ENCODE measurements around the gene SUSD5.

SUSD5 gene
- 0 to 0.67 reads per million in 2 donors for total RNA-seq

GRCh38 chr3:33218446-33219174 lies at the start of gene SUSD5:
TSS of gene SUSD5 (minus strand) at chr3:33218810. CDS start at chr3:33218797, 13 bp downstream.
- peak in 1 of 5 experiments; percentile 12 for DNase-seq

DNA sequence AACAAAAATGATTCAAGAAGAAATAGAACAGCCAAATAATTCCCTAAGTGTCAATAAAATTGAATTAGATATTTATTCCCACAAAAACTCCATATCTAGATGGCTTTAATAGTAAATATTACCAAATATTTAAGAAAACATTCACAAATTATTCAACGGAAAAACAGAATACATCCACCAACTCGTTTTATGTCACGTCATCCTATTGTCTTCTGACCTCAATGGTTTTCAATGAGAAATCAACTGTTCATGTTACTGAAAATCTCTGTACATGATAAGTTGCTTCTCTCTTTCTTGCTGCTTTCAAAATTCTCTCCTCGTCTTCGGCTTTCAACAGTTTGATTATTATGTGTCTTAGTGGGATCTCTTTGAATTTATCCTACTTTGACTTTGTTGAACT lies 41.5 kb upstream of the SUSD5 start:
- no peak for DNase-seq

DNA sequence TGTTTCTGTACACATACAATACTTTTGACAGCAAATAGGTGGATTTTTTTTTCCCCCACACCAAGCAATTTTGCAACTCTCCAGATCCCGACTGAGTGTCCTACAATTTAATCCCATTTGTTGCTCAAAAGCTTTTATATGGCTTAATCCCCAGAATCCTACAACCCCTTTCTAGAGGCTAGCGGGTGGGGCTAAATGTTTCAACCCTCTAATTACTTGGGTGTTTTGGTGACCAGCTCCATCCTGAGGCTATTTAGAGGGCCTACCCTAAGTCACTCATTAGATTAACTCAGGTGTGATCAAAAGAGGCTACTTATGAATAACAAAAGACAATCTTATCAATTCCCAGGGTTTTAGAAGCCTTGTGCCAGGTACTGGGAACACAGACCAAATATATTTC lies 37.6 kb upstream of the SUSD5 start:
- DNase-seq: no peak

DNA sequence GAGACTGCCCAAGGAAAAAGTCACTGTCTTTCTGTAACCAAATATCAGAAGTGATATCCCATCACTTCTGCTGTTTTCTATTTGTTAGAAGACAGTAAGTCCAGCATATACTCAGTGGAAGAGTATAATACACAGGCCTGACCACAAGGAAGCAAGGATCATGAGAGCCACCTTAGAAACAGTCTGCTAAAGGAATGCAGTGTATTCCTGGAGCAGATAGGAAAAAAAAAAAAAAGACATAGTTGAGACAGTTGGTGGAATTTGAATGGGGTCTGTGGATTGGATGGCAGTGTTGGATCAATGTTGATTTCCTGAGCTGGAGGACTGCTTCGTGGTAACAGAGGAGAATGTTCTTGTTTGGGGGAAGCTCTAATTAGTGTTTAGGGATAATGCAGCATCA lies 32.1 kb upstream of the SUSD5 start:
- DNase-seq: no peak

DNA sequence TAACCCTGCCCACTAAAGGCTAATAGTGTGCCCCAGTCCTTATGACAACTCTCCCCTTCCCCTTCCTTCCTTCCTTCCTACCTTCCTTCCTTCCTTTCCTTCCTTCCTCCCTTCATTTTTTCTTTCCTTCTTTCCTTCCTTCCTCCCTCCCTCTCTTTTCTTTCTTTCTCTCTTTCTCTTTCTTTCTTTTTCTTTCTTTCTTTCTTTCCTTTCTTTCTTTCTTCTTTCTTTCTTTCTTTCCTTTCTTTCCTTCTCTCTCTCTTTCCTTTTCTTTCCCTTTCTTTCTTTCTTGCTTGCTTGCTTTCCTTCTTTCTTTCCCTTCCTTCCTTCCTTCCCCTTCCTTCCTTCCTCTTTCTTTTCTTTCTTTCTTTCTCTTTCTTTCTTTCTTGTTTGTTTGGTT lies 28.2 kb upstream of the SUSD5 start:
- no peak for DNase-seq

DNA sequence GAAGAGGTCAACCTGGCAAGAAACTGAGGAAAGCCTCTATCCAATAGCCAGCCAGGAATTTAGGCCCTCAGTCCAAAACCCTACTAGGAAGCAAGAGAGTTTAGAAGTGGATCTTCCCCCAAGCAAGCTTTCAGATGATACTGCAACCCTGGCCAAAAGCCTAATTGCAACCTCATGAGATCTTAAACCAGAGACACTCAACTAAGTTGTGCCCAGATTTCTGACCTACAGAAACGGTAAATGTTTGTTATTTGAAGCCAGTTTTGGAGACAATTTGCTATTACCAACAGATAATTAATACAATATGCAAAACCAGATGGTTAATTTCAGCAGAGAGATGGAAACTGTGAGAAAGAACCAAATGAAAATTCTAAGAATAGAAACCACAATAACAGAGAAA lies 21.7 kb upstream of the SUSD5 start:
- DNase-seq: no peak

DNA sequence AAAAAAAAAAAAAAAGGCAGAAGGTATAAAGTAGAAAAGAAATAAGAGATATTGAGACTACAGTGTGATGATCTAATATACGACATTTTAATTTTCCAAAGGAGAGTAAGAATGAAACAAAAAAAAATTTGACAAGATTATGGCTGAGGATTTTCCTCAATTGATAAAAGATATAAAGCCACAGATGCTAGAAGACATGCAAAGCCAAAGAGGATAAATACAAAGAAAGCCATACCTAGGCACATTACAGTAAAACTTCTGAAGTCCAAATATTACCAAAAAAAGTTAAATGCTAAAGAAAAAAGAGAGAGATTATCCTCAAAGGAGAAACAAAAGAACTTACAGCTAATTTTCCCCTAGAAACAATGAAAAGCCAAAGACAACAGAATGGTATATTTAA lies 20.3 kb upstream of the SUSD5 start:
- no peak for DNase-seq

GRCh38 chr3:33237439-33237838 lies 18.8 kb upstream of the SUSD5 start:
- no peak for DNase-seq

DNA sequence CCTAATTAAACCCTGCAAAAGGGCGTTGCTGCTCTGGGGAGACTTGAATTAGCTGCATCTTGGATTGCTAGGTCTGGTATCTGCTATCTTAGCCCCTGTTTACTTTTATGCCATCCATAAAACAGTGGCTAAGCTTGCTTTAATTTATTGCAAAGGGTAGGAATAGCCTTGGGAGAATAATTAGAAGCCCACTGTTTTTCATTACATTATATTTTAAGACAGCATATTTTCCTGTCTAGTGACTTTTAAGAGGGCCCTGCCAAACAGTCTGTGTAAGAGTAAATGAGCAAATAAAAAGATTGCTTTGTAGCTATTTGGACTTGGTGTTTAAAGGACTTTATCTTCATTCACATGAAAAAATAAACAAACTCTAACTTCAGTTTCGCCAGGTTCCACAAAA lies 17.4 kb upstream of the SUSD5 start:
- DNase-seq: no peak

- no peak for DNase-seq
Measured at GRCh38 chr3:33233884-33234283, 15.3 kb upstream of the SUSD5 start.

DNA sequence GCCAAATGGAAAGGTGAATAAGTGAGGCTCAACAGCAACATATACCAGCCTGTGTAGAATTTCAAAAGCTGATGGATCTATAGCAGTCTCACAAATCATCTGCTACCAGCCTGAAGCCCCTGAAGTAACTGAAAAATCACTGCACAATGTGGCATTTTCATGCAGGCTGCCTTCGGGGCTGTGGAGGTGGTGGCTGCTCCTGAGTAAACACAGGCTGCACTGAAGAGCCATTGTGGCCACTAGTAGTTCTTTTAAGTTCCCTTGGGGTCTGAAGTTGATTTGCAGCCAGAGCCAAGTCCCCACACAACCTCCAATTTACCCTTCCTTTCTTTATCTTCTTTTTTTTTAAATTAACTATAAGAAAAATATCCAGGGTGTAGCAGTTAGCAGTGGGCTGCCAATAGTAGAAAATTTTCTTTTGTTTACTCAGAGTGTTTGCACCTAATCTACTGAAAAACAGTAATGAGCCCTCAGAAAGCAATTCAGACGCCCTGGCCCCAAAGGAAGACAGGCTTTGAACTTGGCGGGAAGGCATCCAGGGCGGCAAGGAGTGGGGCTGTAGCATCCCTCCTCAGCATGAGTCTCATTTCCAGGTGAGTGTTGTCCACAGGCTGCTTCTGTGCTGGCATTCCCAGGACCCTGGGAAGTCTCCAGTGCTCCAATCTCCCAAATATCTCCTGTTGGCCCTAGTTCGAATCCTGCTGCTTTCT lies 13.3 kb upstream of the SUSD5 start:
- no peak for DNase-seq

DNA sequence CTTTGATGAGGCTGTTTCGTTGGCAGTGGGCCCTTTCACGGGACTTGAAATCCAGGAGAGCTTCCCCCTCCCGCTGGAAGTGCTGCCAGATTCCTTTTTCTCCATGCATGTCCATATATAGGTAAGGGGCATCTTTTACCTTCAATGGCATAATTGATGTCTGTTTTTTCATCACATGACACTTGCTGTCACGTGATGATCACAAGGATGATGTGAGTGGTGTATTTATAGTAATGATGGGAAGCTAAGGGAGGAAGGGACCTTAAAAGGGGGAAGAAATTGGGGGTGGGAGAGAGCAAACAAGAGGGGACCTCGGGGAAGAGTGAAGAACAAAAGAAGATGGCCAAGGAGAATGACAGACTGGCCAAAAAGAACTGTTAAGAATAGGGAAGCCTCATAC lies 11.3 kb upstream of the SUSD5 start:
- no peak for DNase-seq

- no peak for DNase-seq
Measured at GRCh38 chr3:33229066-33229465, 10.5 kb upstream of the SUSD5 start.

DNA sequence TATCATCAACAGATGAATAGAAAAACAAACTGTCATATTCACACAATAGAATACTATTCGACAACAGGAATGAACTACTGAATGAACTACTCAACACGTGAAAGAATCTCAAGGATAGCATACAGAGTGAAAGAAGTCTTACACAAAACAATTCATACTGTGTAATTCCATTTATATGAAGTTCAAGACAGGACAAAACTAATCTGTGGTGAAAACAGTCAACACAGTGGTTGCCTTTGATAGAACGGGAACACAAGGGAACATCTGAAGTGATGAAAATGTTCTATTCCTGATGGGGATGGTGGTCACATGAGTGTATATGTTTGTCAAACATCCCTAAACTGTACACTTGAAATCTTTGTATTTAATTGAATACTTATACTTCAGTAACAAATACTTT lies 2.6 kb upstream of the SUSD5 start:
- no peak for DNase-seq

- no peak for DNase-seq
Measured at GRCh38 chr3:33219175-33219487, 521 bp upstream of the SUSD5 start.

- no peak for DNase-seq
Measured at GRCh38 chr3:33217866-33218445, 654 bp downstream of the SUSD5 start.

DNA sequence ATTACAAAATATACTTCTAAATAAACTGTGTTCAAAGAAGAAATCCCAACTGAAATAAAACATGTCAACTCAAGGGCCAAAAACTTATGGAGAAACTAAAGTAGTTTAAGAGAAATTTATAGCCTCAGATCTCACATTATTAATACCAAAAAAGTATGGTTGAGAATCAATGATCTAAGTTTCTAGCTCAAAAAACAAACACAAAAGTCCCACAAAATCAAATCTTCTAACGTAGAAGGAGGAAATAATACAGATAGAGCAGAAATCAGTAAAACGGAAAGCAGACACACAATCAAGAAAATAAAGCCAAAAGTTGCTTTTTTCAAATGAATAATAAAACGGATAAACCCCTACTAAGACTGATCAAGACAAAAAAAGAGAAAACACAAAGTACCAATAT lies 2.9 kb downstream of the SUSD5 start:
- DNase-seq: no peak

DNA sequence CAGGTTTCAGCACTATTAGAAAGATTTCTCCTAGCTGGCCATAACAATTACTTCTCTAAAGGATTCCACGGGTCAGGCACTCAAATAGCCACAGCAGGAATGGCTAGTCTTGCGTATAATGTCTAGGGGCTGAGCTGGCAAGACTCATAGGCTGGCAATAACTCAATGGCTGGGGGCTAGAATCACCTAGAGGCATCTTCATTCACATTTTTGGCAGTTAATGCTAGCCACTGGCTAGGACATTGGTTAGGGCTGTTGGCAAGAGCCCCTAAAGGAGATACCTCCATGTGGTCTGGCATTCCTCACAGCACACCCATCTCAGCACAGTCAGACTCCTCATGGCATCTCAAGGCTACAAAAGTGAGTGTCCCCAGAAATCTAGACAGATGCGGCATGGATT lies 6.2 kb downstream of the SUSD5 start:
- DNase-seq: no peak

- DNase-seq: no peak
Measured at GRCh38 chr3:33211444-33211843, 7.2 kb downstream of the SUSD5 start.

GRCh38 chr3:33209357-33209756 lies 9.3 kb downstream of the SUSD5 start:
- DNase-seq: no peak

- DNase-seq: no peak
Measured at GRCh38 chr3:33202711-33203457, 15.7 kb downstream of the SUSD5 start.

- DNase-seq: no peak
Measured at GRCh38 chr3:33201195-33201594, 17.4 kb downstream of the SUSD5 start.

DNA sequence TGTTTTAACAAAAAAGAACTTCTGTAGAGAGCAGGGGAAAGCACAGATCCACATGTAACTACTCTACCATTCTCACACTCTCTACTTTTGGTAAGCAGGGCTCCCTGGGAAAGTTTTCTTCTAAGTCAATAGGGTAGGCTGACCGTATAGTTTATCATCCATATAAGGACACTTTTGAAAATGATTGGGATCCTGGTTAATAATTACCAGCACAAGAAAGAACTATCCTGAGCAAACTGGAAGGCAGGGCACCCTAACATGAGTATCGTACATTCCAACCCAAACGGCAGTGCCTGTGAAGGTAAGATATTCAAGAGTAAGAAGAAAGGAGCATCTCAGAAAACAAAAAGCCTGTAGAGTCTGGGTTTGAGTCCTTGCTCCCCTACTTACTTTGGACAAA lies 22.1 kb downstream of the SUSD5 start:
- DNase-seq: no peak

GRCh38 chr3:33194303-33194702 lies 24.3 kb downstream of the SUSD5 start:
- DNase-seq: no peak

All from T-helper 2 cell (primary cell).